A549 (cell line): ENCODE measurements around the gene OCRL. TPM values are rescaled to one million over a fixed set of nuclear protein-coding genes. Genes with fewer than 3 reads are reported as not detected.

Experiments
- ATAC-seq, 2 experiments: fragments of 200-7000 bp in 1 of 2; fragments of >200 bp in 1 of 2; cut with Nextera tagmentation in 1 of 2; cut with Tn5 transposase in 1 of 2; 3 replicates each; pipeline versions ENCODE4 v1.8.0 to v1.9.1; 2018 to 2020; ENCODE audit warnings: mild to moderate bottlenecking in 1 of 2, moderate library complexity in 1 of 2
- CTCF ChIA-PET: fragments of 300-600 bp; sonication (Branson Sonifier 250); formaldehyde crosslinking; extraction: SDS; loops from one replicate; lab custom pipeline; 2021; ENCODE audit warnings: antibody characterized with exemption, inconsistent platforms; lab: Yijun Ruan, JAX
- POLR2A ChIA-PET: fragments of 350-600 bp; formaldehyde crosslinking; extraction: SDS; loops from one replicate; lab custom pipeline; 2021; ENCODE audit warnings: antibody characterized with exemption, inconsistent platforms; lab: Yijun Ruan, JAX
- DNase-seq, 2 experiments: peaks; one replicate each; pipeline versions ENCODE4 v3.0.0 to v3.0.0-alpha.2; 2011 to 2016; ENCODE audit warnings: low read depth in 1 of 2, low spot score in 1 of 2
- FAIRE-seq: peaks from 2 replicates; lab custom pipeline; 2011; peaks lifted over from hg19 to GRCh38; lab: Jason Lieb, UNC
- H3K27ac ChIP-seq, 2 experiments: fragments of >200 bp; sonication (Bioruptor Twin); formaldehyde crosslinking; 3 replicates each; pipeline ENCODE4 v1.5.1; 2016 to 2017
- H3K4me1 ChIP-seq: fragments of >200 bp; sonication (Bioruptor Twin); formaldehyde crosslinking; 3 replicates; pipeline ENCODE4 v1.6.1; 2016
- H3K4me2 ChIP-seq: fragments of >200 bp; sonication (Bioruptor Twin); formaldehyde crosslinking; 3 replicates; pipeline ENCODE4 v1.6.1; 2016
- H3K4me3 ChIP-seq: fragments of >200 bp; sonication (Bioruptor Twin); formaldehyde crosslinking; 3 replicates; pipeline ENCODE4 v1.5.1; 2016
- H3K9me3 ChIP-seq: fragments of >200 bp; sonication (Bioruptor Twin); formaldehyde crosslinking; 3 replicates; pipeline ENCODE4 v1.6.1; 2016
- BHLHE40 ChIP-seq: IDR thresholded peaks from 2 replicates; pipeline ENCODE4 v1.6.1; 2012; ENCODE audit warnings: low read depth, low read length, inconsistent platforms
- CEBPB ChIP-seq, 2 experiments: fragments of >200 bp in 1 of 2; sonication (Bioruptor Twin) in 1 of 2; formaldehyde crosslinking in 1 of 2; IDR thresholded peaks; 2 replicates each; pipeline ENCODE4 v1.6.1; 2012 to 2016
- CHD4 ChIP-seq: fragments of 200-600 bp; sonication (generic); IDR thresholded peaks from 2 replicates; pipeline ENCODE4 v1.6.1; 2016; ENCODE audit warnings: antibody characterized with exemption, mild to moderate bottlenecking, borderline replicate concordance
- CTCF ChIP-seq: fragments of >200 bp; sonication (Bioruptor Twin); formaldehyde crosslinking; IDR thresholded peaks from 3 replicates; pipeline ENCODE4 v1.5.1; 2016
- EP300 ChIP-seq, 2 experiments: fragments of >200 bp; sonication (Bioruptor Twin); formaldehyde crosslinking; IDR thresholded peaks; 2 replicates in 1 of 2; 3 replicates in 1 of 2; pipeline ENCODE4 v1.6.1; 2016 to 2017
- ESRRA ChIP-seq: fragments of 150-350 bp; IDR thresholded peaks from 2 replicates; pipeline ENCODE4 v1.6.1; 2014; ENCODE audit warnings: mild to moderate bottlenecking, low read length, borderline replicate concordance
- GATA3 ChIP-seq: IDR thresholded peaks from 2 replicates; pipeline ENCODE4 v1.6.1; 2012; ENCODE audit warnings: borderline replicate concordance
- HES2 ChIP-seq: fragments of >200 bp; sonication (Bioruptor Twin); formaldehyde crosslinking; IDR thresholded peaks from 2 replicates; pipeline ENCODE4 v1.6.1; 2016
- HEYL ChIP-seq: fragments of 250-450 bp; sonication (Bioruptor Pico); IDR thresholded peaks from 2 replicates; pipeline ENCODE4 v1.8.0; 2021; ENCODE audit warnings: mild to moderate bottlenecking, moderate library complexity
- HOXA7 ChIP-seq: fragments of 250-450 bp; sonication (Bioruptor Pico); IDR thresholded peaks from 2 replicates; pipeline ENCODE4 v1.5.0; 2020; ENCODE audit warnings: mild to moderate bottlenecking, moderate library complexity
- HOXB13 ChIP-seq: fragments of 250-450 bp; sonication (Bioruptor Pico); IDR thresholded peaks from 2 replicates; pipeline ENCODE4 v1.5.0; 2020; ENCODE audit warnings: low read depth, mild to moderate bottlenecking, moderate library complexity
- HOXB5 ChIP-seq: fragments of 250-450 bp; sonication (Bioruptor Pico); IDR thresholded peaks from 2 replicates; pipeline ENCODE4 v1.5.0; 2020; ENCODE audit warnings: mild to moderate bottlenecking, moderate library complexity
- MYC ChIP-seq: IDR thresholded peaks from 2 replicates; pipeline ENCODE4 v1.6.1; 2012; ENCODE audit warnings: mild to moderate bottlenecking, inconsistent platforms, low read length, improper control_type of control experiment, borderline replicate concordance
- NR3C1 ChIP-seq: fragments of >200 bp; sonication (Bioruptor Twin); formaldehyde crosslinking; IDR thresholded peaks from 3 replicates; pipeline ENCODE4 v1.6.1; 2017
- PBX3 ChIP-seq: IDR thresholded peaks from 2 replicates; pipeline ENCODE4 v1.6.1; 2012
- PHF8 ChIP-seq: fragments of 200-600 bp; sonication (generic); IDR thresholded peaks from 2 replicates; pipeline ENCODE4 v1.6.1; 2016; ENCODE audit warnings: low read depth, mild to moderate bottlenecking, antibody characterized with exemption, moderate library complexity, borderline replicate concordance
- RCOR1 ChIP-seq: fragments of 150-350 bp; IDR thresholded peaks from 2 replicates; pipeline ENCODE4 v1.6.1; 2014; ENCODE audit warnings: antibody characterized with exemption, low read length, low read depth
- RNF2 ChIP-seq: fragments of 200-600 bp; sonication (generic); IDR thresholded peaks from 2 replicates; pipeline ENCODE4 v1.6.1; 2016; ENCODE audit warnings: low read depth, mild to moderate bottlenecking, antibody characterized with exemption, moderate library complexity, borderline replicate concordance
- SREBF2 ChIP-seq: fragments of 450-650 bp; IDR thresholded peaks from 2 replicates; pipeline ENCODE4 v1.6.1; 2014; ENCODE audit warnings: mild to moderate bottlenecking, moderate library complexity
- TFCP2L1 ChIP-seq: fragments of 250-450 bp; sonication (Bioruptor Pico); IDR thresholded peaks from 2 replicates; pipeline ENCODE4 v1.5.0; 2021; ENCODE audit warnings: mild to moderate bottlenecking
- TP53 ChIP-seq: fragments of 250-450 bp; sonication (Bioruptor Pico); IDR thresholded peaks from 2 replicates; pipeline ENCODE4 v1.5.0; 2021; ENCODE audit warnings: mild to moderate bottlenecking, moderate library complexity
- USF2 ChIP-seq: fragments of 450-650 bp; IDR thresholded peaks from 2 replicates; pipeline ENCODE4 v1.6.1; 2014; ENCODE audit warnings: antibody characterized with exemption
- ZFP36 ChIP-seq: fragments of 450-650 bp; IDR thresholded peaks from 2 replicates; pipeline ENCODE4 v1.6.1; 2014; ENCODE audit warnings: borderline replicate concordance; ENCODE audit not compliant: partially characterized antibody
- ZNF302 ChIP-seq: fragments of 250-450 bp; sonication (Bioruptor Pico); IDR thresholded peaks from 2 replicates; pipeline ENCODE4 v1.9.0; 2021; ENCODE audit warnings: inconsistent platforms, mild to moderate bottlenecking, moderate library complexity
- WGBS: methylation state at CpG from one replicate; pipeline ENCODE4 v1.1.6; 2017; ENCODE audit errors: missing lambda C conversion rate; 5-methylcytosine and 5-hydroxymethylcytosine counted together
- polyA plus RNA-seq, 4 experiments: library from polyadenylated mRNA; depleted of rRNA in 3 of 4; stranded (reverse); fragments of >200 nt; fragmentation: RNase III in 1 of 4; extraction: RNeasy Plus Mini Kit Qiagen cat#74134 plus additional on column Dnase treatment in 1 of 4; gene quantifications; 2 replicates in 3 of 4; 3 replicates in 1 of 4; pipeline ENCODE4 v1.2.3, GENCODE V29; 2011 to 2017

The OCRL gene
- polyA plus RNA-seq, 2 of the 4 experiments (the other 2 are of a cell fraction): 22.4 to 49.0 TPM

GRCh38 chrX:129617420-129617819, 77.4 kb downstream of the OCRL start:
- TF ChIP-seq MYC (no peak), HOXB13 (CRISPR knock-in tag) (no peak), RNF2 (no peak), HOXB5 (no peak), ZFP36 (no peak), BHLHE40 (no peak), HES2 (no peak), TP53 (CRISPR knock-in tag) (no peak), HOXA7 (no peak), HEYL (no peak), USF2 (no peak), GATA3 (no peak), PBX3 (no peak), ZNF302 (CRISPR knock-in tag) (no peak), EP300 (IDR thresholded peaks at IDR 0.05) (no peak), NR3C1 (no peak), TFCP2L1 (CRISPR knock-in tag) (no peak), SREBF2 (no peak)
- FAIRE-seq (no peak), ATAC-seq (no peak), DNase-seq (no peak)
- H3K4me1 ChIP-seq: no peaks in the 10 kb centered on the region
- no peak overlapping the region for H3K4me2 ChIP-seq
- ChIA-PET CTCF (interaction anchor here (0.6 to 2.2 kb wide), 5 partner anchors 11 to 443 kb away, joined by 3 to 11 read pairs (median 3); no protein-coding TSS in a partner anchor), POLR2A (no interaction called here)
- H3K4me3 ChIP-seq: no peak overlapping the region
- no peaks in the 10 kb centered on the region for H3K9me3 ChIP-seq
- 71% methylated on average over 6 of the region's 6 CpGs for WGBS
- no peak overlapping the region for H3K27ac ChIP-seq

GRCh38 chrX:129618997-129619396, 78.9 kb downstream of the OCRL start:
- 54% methylated on average over 4 of the region's 4 CpGs for WGBS
- ChIA-PET POLR2A (no interaction called here), CTCF (interaction anchor here (1.0 to 1.5 kb wide), 4 partner anchors 9 to 36 kb away, joined by 3 to 6 read pairs (median 4); partner anchors contain the start of gene APLN)
- no peaks in the 10 kb centered on the region for H3K9me3 ChIP-seq
- H3K27ac ChIP-seq: no peak overlapping the region
- TF ChIP-seq USF2 (no peak), CTCF (no peak), ESRRA (no peak), PHF8 (no peak), PBX3 (no peak), CEBPB (IDR thresholded peaks at IDR 0.05) (no peak), RCOR1 (no peak), BHLHE40 (no peak), CHD4 (no peak)
- no peaks in the 10 kb centered on the region for H3K4me1 ChIP-seq
- FAIRE-seq: no peak
- no peak overlapping the region for H3K4me2 ChIP-seq
- H3K4me3 ChIP-seq: no peak overlapping the region
- ATAC-seq: no peak
- DNase-seq: no peak
